22Rv1 (cell line): ENCODE data around the gene DLG1.

Source experiments
- H3K27ac ChIP-seq: fragments of 450-650 bp; 2 replicates; pipeline ENCODE4 v1.5.1; 2017
- CTCF ChIP-seq: fragments of 450-650 bp; IDR thresholded peaks from 2 replicates; pipeline ENCODE4 v1.5.1; 2017; ENCODE audit warnings: mild to moderate bottlenecking
- ZFX ChIP-seq: fragments of 450-650 bp; IDR thresholded peaks from 2 replicates; pipeline ENCODE4 v1.6.1; 2017; ENCODE audit warnings: antibody characterized with exemption, borderline replicate concordance

Gene DLG1

GRCh38 chr3:197191897-197192296 is 106.5 kb downstream of the DLG1 start:
- H3K27ac ChIP-seq: no peak overlapping the region
- TF ChIP-seq CTCF (no peak), ZFX (no peak)

GRCh38 chr3:197189623-197190022 is 108.8 kb downstream of the DLG1 start:
- H3K27ac ChIP-seq: no peak overlapping the region
- TF ChIP-seq CTCF (no peak), ZFX (no peak)

GRCh38 chr3:197188963-197189362 is 109.4 kb downstream of the DLG1 start:
- no peak overlapping the region for H3K27ac ChIP-seq
- no peak for TF ChIP-seq CTCF
- no peak for TF ChIP-seq ZFX

GRCh38 chr3:197186887-197187588 is 111.4 kb downstream of the DLG1 start:
- no peak overlapping the region for H3K27ac ChIP-seq
- TF ChIP-seq CTCF: peak; percentile 89
- no peak for TF ChIP-seq ZFX

GRCh38 chr3:197183582-197183981 is 114.8 kb downstream of the DLG1 start:
- TF ChIP-seq ZFX (no peak), CTCF (no peak)
- no peak overlapping the region for H3K27ac ChIP-seq

GRCh38 chr3:197181741-197182140 is 116.7 kb downstream of the DLG1 start:
- no peak overlapping the region for H3K27ac ChIP-seq
- TF ChIP-seq ZFX: no peak
- no peak for TF ChIP-seq CTCF

GRCh38 chr3:197178998-197179397 is 119.4 kb downstream of the DLG1 start:
- TF ChIP-seq ZFX: no peak
- no peak for TF ChIP-seq CTCF
- no peak overlapping the region for H3K27ac ChIP-seq
